Cerebellar nuclear complex (tissue), 1 donor: ENCODE data around the gene IFITM1.
"Not testable (repeated sequence)": the region's sequence is repeated elsewhere in the genome, so short reads cannot be mapped to it uniquely, and the experiment has no call there.

ENCODE experiments used
- DNase-seq, 2 experiments: peaks; one replicate each; lab custom pipeline; 2025; lab: John Stamatoyannopoulos, UW

IFITM1 gene

GRCh38 chr11:293852-294661, 19.8 kb upstream of the IFITM1 start:
- no peak for DNase-seq

GRCh38 chr11:294780-295179, 19.1 kb upstream of the IFITM1 start:
- DNase-seq: no peak

- no peak for DNase-seq
Measured at GRCh38 chr11:295351-296170, 18.3 kb upstream of the IFITM1 start.

- DNase-seq: no peak
Measured at GRCh38 chr11:296171-297050, 17.4 kb upstream of the IFITM1 start.

GRCh38 chr11:297051-297585, 16.7 kb upstream of the IFITM1 start:
- no peak for DNase-seq

- DNase-seq: no peak
Measured at GRCh38 chr11:297586-298405, 16.0 kb upstream of the IFITM1 start.

- DNase-seq: no peak
Measured at GRCh38 chr11:298406-299065, 15.3 kb upstream of the IFITM1 start.

GRCh38 chr11:299081-299891, 14.6 kb upstream of the IFITM1 start, which contains the start of gene IFITM5:
Gene IFITM5, minus strand, starts transcription at chr11:299526. Its CDS starts 36 bp downstream, at chr11:299490.
- DNase-seq: no peak

GRCh38 chr11:299951-300735, 13.7 kb upstream of the IFITM1 start:
- no peak for DNase-seq

- no peak for DNase-seq
Measured at GRCh38 chr11:303363-303762, 10.5 kb upstream of the IFITM1 start.

GRCh38 chr11:304061-304506, 9.8 kb upstream of the IFITM1 start:
- no peak for DNase-seq

- no peak for DNase-seq
Measured at GRCh38 chr11:304915-305843, 8.7 kb upstream of the IFITM1 start.

- DNase-seq: no peak
Measured at GRCh38 chr11:305844-306211, 8.0 kb upstream of the IFITM1 start.

- no peak for DNase-seq
Measured at GRCh38 chr11:306645-307371, 7.0 kb upstream of the IFITM1 start.

GRCh38 chr11:307766-308708, 5.8 kb upstream of the IFITM1 start, which contains the start of gene IFITM2:
Gene IFITM2, plus strand, starts transcription at chr11:307816. Its CDS starts 377 bp downstream, at chr11:308193.
- DNase-seq: not testable (repeated sequence)
